A549 (cell line): ENCODE results near the gene HCRTR1.

Experiments
- CBX8 ChIP-seq: fragments of 200-600 bp; sonication (generic); IDR thresholded peaks from 2 replicates; pipeline ENCODE4 v1.6.1; 2016
- CEBPB ChIP-seq, 2 experiments: fragments of >200 bp in 1 of 2; sonication (Bioruptor Twin) in 1 of 2; formaldehyde crosslinking in 1 of 2; IDR thresholded peaks; 2 replicates each; pipeline ENCODE4 v1.6.1; 2012 to 2016
- CHD2 ChIP-seq: fragments of 150-350 bp; IDR thresholded peaks from 2 replicates; pipeline ENCODE4 v1.6.1; 2014; ENCODE audit warnings: low read length; ENCODE audit not compliant: partially characterized antibody
- EP300 ChIP-seq, 2 experiments: fragments of >200 bp; sonication (Bioruptor Twin); formaldehyde crosslinking; IDR thresholded peaks; 2 replicates in 1 of 2; 3 replicates in 1 of 2; pipeline ENCODE4 v1.6.1; 2016 to 2017
- POLR2A ChIP-seq: IDR thresholded peaks from 2 replicates; pipeline ENCODE4 v1.6.1; 2012; ENCODE audit warnings: mild to moderate bottlenecking, low read length
- RAD21 ChIP-seq, 2 experiments: fragments of >200 bp in 1 of 2; sonication (Bioruptor Twin) in 1 of 2; formaldehyde crosslinking in 1 of 2; IDR thresholded peaks in 1 of 2; conservative IDR thresholded peaks in 1 of 2; 2 replicates in 1 of 2; 3 replicates in 1 of 2; pipeline ENCODE4 v1.6.1; 2012 to 2018; ENCODE audit warnings: inconsistent platforms in 1 of 2
- RFX5 ChIP-seq: fragments of 450-650 bp; IDR thresholded peaks from 2 replicates; pipeline ENCODE4 v1.7.1; 2014; ENCODE audit warnings: antibody characterized with exemption, mild to moderate bottlenecking, moderate library complexity
- TFCP2L1 ChIP-seq: fragments of 250-450 bp; sonication (Bioruptor Pico); IDR thresholded peaks from 2 replicates; pipeline ENCODE4 v1.5.0; 2021; ENCODE audit warnings: mild to moderate bottlenecking
- ZNF302 ChIP-seq: fragments of 250-450 bp; sonication (Bioruptor Pico); IDR thresholded peaks from 2 replicates; pipeline ENCODE4 v1.9.0; 2021; ENCODE audit warnings: inconsistent platforms, mild to moderate bottlenecking, moderate library complexity
- TF ChIP-seq, protein P1 (sequence below): fragments of >200 bp; sonication (Bioruptor Twin); formaldehyde crosslinking; IDR thresholded peaks from 3 replicates; pipeline ENCODE4 v1.5.1; 2016
- TF ChIP-seq, protein P2 (sequence below): fragments of 200-600 bp; sonication (generic); IDR thresholded peaks from 2 replicates; pipeline ENCODE4 v1.6.1; 2016; ENCODE audit warnings: antibody characterized with exemption, mild to moderate bottlenecking, moderate library complexity
- TF ChIP-seq, protein P3 (sequence below): fragments of 250-450 bp; sonication (Bioruptor Pico); IDR thresholded peaks from 2 replicates; pipeline ENCODE4 v1.5.0; 2021; ENCODE audit warnings: mild to moderate bottlenecking, moderate library complexity, borderline replicate concordance

DNA sequence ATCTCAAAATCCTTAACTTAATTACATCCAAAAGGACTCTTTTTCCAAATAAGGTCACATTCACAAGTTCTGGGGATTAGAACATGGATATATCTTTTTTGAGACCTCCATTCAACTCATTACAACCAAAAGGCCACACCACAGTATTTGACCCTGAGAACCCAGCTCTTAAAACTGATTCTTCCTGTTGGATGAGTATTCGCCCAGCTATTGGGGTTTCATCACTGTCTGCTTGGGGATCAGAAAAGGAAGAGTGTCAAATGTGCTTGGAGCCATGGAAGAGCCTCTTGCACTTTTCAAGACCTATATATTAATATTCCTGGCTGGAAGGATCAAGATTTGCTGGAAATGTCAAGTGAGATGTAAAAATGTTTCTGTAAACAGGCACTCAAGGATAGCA lies 46.6 kb upstream of the HCRTR1 start:
- TF ChIP-seq, protein P1, sequence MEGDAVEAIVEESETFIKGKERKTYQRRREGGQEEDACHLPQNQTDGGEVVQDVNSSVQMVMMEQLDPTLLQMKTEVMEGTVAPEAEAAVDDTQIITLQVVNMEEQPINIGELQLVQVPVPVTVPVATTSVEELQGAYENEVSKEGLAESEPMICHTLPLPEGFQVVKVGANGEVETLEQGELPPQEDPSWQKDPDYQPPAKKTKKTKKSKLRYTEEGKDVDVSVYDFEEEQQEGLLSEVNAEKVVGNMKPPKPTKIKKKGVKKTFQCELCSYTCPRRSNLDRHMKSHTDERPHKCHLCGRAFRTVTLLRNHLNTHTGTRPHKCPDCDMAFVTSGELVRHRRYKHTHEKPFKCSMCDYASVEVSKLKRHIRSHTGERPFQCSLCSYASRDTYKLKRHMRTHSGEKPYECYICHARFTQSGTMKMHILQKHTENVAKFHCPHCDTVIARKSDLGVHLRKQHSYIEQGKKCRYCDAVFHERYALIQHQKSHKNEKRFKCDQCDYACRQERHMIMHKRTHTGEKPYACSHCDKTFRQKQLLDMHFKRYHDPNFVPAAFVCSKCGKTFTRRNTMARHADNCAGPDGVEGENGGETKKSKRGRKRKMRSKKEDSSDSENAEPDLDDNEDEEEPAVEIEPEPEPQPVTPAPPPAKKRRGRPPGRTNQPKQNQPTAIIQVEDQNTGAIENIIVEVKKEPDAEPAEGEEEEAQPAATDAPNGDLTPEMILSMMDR: no peak
- TF ChIP-seq CHD2 (no peak), ZNF302 (no peak), RFX5 (no peak), POLR2A (no peak), RAD21 (conservative IDR thresholded peaks at IDR 0.05 in 1 of 2, IDR thresholded peaks at IDR 0.05 in 1 of 2) (no peak), EP300 (IDR thresholded peaks at IDR 0.05) (no peak), CEBPB (IDR thresholded peaks at IDR 0.05) (no peak), CBX8 (no peak), TFCP2L1 (CRISPR knock-in tag) (no peak)
- TF ChIP-seq, protein P2, sequence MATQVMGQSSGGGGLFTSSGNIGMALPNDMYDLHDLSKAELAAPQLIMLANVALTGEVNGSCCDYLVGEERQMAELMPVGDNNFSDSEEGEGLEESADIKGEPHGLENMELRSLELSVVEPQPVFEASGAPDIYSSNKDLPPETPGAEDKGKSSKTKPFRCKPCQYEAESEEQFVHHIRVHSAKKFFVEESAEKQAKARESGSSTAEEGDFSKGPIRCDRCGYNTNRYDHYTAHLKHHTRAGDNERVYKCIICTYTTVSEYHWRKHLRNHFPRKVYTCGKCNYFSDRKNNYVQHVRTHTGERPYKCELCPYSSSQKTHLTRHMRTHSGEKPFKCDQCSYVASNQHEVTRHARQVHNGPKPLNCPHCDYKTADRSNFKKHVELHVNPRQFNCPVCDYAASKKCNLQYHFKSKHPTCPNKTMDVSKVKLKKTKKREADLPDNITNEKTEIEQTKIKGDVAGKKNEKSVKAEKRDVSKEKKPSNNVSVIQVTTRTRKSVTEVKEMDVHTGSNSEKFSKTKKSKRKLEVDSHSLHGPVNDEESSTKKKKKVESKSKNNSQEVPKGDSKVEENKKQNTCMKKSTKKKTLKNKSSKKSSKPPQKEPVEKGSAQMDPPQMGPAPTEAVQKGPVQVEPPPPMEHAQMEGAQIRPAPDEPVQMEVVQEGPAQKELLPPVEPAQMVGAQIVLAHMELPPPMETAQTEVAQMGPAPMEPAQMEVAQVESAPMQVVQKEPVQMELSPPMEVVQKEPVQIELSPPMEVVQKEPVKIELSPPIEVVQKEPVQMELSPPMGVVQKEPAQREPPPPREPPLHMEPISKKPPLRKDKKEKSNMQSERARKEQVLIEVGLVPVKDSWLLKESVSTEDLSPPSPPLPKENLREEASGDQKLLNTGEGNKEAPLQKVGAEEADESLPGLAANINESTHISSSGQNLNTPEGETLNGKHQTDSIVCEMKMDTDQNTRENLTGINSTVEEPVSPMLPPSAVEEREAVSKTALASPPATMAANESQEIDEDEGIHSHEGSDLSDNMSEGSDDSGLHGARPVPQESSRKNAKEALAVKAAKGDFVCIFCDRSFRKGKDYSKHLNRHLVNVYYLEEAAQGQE: no peak
- TF ChIP-seq, protein P3, sequence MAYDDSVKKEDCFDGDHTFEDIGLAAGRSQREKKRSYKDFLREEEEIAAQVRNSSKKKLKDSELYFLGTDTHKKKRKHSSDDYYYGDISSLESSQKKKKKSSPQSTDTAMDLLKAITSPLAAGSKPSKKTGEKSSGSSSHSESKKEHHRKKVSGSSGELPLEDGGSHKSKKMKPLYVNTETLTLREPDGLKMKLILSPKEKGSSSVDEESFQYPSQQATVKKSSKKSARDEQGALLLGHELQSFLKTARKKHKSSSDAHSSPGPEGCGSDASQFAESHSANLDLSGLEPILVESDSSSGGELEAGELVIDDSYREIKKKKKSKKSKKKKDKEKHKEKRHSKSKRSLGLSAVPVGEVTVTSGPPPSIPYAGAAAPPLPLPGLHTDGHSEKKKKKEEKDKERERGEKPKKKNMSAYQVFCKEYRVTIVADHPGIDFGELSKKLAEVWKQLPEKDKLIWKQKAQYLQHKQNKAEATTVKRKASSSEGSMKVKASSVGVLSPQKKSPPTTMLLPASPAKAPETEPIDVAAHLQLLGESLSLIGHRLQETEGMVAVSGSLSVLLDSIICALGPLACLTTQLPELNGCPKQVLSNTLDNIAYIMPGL (CRISPR knock-in tag): no peak
